Measurements from ENCODE around the gene TTC9. TPM values are rescaled to one million over a fixed set of nuclear protein-coding genes. Genes with fewer than 3 reads are reported as not detected.

TTC9 gene
- total RNA-seq, 1 experiment from 2014 or later = 4.7 TPM

DNA sequence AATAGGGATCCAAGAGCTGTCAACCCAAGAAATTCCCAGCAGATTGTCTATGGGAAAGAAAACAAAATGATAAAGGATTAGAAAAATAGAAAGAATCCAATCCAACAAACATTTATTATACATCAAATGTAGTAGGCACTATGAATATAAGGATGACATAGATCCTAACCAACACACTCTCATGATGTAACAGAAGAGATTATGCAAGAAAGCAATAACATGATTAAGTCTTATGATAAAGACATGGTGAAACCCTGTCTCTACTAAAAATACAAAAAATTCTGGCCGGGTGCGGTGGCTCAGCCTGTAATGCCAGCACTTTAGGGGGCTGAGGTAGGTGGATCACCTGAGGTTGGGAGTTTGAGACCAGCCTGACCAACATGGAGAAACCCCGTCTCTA, 44.0 kb upstream of the TTC9 start:
- no TSS peak for BruUV-seq (replicated peaks)
- no peak overlapping the region for H3K27ac ChIP-seq (ENCODE audit: low read depth, low read length, poor library complexity, severe bottlenecking)
- H3K4me1 ChIP-seq (ENCODE audit: insufficient read depth, low read length, poor library complexity, severe bottlenecking) = peaks cover 18% of the 10 kb centered on the region
- ChIA-PET CTCF (no interaction called here), POLR2A (ENCODE audit: low non-redundant PET) (no interaction called here)
- no peak for DNase-seq (ENCODE audit: low spot score)
- H3K4me3 ChIP-seq (ENCODE audit: low read depth, low read length, poor library complexity, severe bottlenecking) = no peak overlapping the region
- no peaks in the 10 kb centered on the region for H3K27me3 ChIP-seq (replicated peaks; ENCODE audit: insufficient read depth, low read depth, low read length, poor library complexity)
- H3K9me3 ChIP-seq (ENCODE audit: low read depth, low read length, poor library complexity, severe bottlenecking) = no peaks in the 10 kb centered on the region
- peaks cover 38% of the 10 kb centered on the region for H3K36me3 ChIP-seq (ENCODE audit: insufficient read depth, low read length, poor library complexity, severe bottlenecking)
- intact Hi-C loops (cut with micrococcal nuclease; ENCODE audit: unreplicated experiment) = no loop called here
- TF ChIP-seq, protein P1, sequence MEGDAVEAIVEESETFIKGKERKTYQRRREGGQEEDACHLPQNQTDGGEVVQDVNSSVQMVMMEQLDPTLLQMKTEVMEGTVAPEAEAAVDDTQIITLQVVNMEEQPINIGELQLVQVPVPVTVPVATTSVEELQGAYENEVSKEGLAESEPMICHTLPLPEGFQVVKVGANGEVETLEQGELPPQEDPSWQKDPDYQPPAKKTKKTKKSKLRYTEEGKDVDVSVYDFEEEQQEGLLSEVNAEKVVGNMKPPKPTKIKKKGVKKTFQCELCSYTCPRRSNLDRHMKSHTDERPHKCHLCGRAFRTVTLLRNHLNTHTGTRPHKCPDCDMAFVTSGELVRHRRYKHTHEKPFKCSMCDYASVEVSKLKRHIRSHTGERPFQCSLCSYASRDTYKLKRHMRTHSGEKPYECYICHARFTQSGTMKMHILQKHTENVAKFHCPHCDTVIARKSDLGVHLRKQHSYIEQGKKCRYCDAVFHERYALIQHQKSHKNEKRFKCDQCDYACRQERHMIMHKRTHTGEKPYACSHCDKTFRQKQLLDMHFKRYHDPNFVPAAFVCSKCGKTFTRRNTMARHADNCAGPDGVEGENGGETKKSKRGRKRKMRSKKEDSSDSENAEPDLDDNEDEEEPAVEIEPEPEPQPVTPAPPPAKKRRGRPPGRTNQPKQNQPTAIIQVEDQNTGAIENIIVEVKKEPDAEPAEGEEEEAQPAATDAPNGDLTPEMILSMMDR (conservative IDR thresholded peaks at IDR 0.05; ENCODE audit: low read depth, low read length) = no peak
- TF ChIP-seq EZH2 (IDR thresholded peaks at IDR 0.05; ENCODE audit: borderline replicate concordance, low read depth, low read length, poor library complexity, severe bottlenecking) = no peak

DNA sequence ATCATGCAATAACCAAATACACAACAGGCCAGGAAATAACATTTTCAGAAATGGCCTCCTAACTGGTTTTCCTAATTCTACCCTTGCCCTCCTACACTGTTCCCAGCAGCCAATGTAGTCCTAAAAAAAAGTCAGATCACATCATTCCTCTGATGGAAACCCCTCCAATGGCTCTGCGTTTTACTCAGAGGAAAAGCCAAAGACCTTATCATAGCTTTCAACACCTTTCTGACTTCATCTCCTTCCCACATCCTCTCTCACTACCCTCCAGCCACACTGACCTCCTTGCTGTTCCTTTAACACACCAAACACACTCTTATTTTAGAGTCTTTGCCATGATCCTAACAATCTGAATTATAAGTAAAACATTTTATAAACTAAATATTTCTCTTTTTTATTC, 42.4 kb upstream of the TTC9 start:
- H3K4me1 ChIP-seq (ENCODE audit: insufficient read depth, low read length, poor library complexity, severe bottlenecking) = peaks cover 18% of the 10 kb centered on the region
- H3K27ac ChIP-seq (ENCODE audit: low read depth, low read length, poor library complexity, severe bottlenecking) = no peak overlapping the region
- no peak for DNase-seq (ENCODE audit: low spot score)
- TF ChIP-seq EZH2 (IDR thresholded peaks at IDR 0.05; ENCODE audit: borderline replicate concordance, low read depth, low read length, poor library complexity, severe bottlenecking) = no peak
- TF ChIP-seq, protein P1 (conservative IDR thresholded peaks at IDR 0.05; ENCODE audit: low read depth, low read length) = no peak
- POLR2A ChIA-PET (ENCODE audit: low non-redundant PET) = no interaction called here
- peak overlapping the region; percentile 82 for H3K4me3 ChIP-seq (ENCODE audit: low read depth, low read length, poor library complexity, severe bottlenecking)
- peaks cover 23% of the 10 kb centered on the region for H3K36me3 ChIP-seq (ENCODE audit: insufficient read depth, low read length, poor library complexity, severe bottlenecking)
- intact Hi-C loops (cut with micrococcal nuclease; ENCODE audit: unreplicated experiment) = no loop called here
- H3K9me3 ChIP-seq (ENCODE audit: low read depth, low read length, poor library complexity, severe bottlenecking) = no peaks in the 10 kb centered on the region
- H3K27me3 ChIP-seq (replicated peaks; ENCODE audit: insufficient read depth, low read depth, low read length, poor library complexity) = no peaks in the 10 kb centered on the region
- CTCF ChIA-PET = no interaction called here
- BruUV-seq (replicated peaks) = no TSS peak

DNA sequence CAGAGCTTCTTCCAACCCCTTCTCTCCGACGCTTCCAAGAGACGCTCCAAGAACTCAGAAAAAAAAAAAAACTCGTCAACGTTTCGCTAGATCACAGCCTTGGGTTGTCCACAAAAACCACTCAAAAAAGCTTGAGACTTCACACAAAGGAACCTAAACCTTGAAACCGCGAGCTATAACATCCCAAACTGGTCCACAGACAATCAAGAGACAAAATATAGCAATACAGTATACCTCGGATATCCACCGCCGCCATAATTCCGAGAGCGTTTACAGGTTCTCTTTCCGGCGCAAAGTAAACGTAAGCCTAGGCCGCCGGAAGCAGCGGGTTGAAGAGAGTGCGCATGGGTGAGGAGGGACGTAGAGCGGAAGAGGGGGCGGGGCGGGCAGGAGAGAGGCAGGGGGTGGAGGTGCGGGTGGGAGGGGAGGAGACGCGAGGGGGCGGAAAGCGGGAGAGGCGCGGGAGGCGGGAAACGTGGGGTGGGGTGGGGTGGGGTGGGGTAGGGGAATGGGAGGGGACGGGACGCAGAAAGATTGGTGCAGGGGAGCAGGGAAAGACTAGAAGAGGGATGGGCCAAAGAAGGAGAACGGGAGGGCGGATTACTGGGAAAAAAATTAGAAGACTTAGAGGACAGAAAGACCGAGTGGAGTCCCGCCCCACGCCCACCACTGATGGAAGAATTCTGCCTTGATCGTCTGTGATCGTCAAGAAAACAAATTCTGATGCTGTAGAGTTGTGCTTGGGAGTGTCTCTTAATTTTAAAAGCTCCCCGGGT, 41.1 kb upstream of the TTC9 start, which contains the start of gene MED6:
Gene MED6, minus strand, starts transcription at position 274 of the 776 bp plus-strand sequence. Its CDS starts 18 bp downstream, at position 256.
- BruUV-seq (replicated peaks) = no TSS peak
- peak within 1 kb of the TSS; percentile 82 for H3K4me3 ChIP-seq (ENCODE audit: low read depth, low read length, poor library complexity, severe bottlenecking)
- CTCF ChIA-PET = interaction anchor here (0.8 kb wide), 1 partner anchor 217 kb away, joined by 3 read pairs; no protein-coding TSS in a partner anchor
- no peaks in the 10 kb centered on the region for H3K27me3 ChIP-seq (replicated peaks; ENCODE audit: insufficient read depth, low read depth, low read length, poor library complexity)
- H3K36me3 ChIP-seq (ENCODE audit: insufficient read depth, low read length, poor library complexity, severe bottlenecking) = peaks cover 11% of the 10 kb centered on the region
- H3K27ac ChIP-seq (ENCODE audit: low read depth, low read length, poor library complexity, severe bottlenecking) = peak within 1 kb of the TSS; percentile 89
- no peaks in the 10 kb centered on the region for H3K9me3 ChIP-seq (ENCODE audit: low read depth, low read length, poor library complexity, severe bottlenecking)
- intact Hi-C loops (cut with micrococcal nuclease; ENCODE audit: unreplicated experiment) = no loop called here
- DNase-seq (ENCODE audit: low spot score) = peak; percentile 98
- no peak for TF ChIP-seq EZH2 (IDR thresholded peaks at IDR 0.05; ENCODE audit: borderline replicate concordance, low read depth, low read length, poor library complexity, severe bottlenecking)
- TF ChIP-seq, protein P1 (conservative IDR thresholded peaks at IDR 0.05; ENCODE audit: low read depth, low read length) = no peak
- POLR2A ChIA-PET (ENCODE audit: low non-redundant PET) = interaction anchor here (0.6 to 0.7 kb wide), 3 partner anchors 16 to 467 kb away, joined by 4 to 5 read pairs (median 4); no protein-coding TSS in a partner anchor
- peaks cover 18% of the 10 kb centered on the region for H3K4me1 ChIP-seq (ENCODE audit: insufficient read depth, low read length, poor library complexity, severe bottlenecking)

Data from A673 (cell line).